GM13977 (cell line): ENCODE results near the gene UBE2N.

Source experiments
- DNase-seq: peaks from one replicate; pipeline ENCODE4 v3.0.0; 2012; ENCODE audit warnings: low spot score
- CTCF ChIP-seq: IDR thresholded peaks from 2 replicates; pipeline ENCODE4 v1.5.1; 2012; ENCODE audit warnings: mild to moderate bottlenecking, control low read depth; ENCODE audit not compliant: insufficient read depth; ENCODE audit errors: extremely low read depth, missing control alignments
- in situ Hi-C: fragments of 300-500 bp; cut with MboI; formaldehyde crosslinking; loops from one replicate; pipeline ENCODE4 v1.12.0; 2022; ENCODE audit warnings: low sequenced_read_pairs, low pct_unique_long_range_greater_than_20kb, mixed read lengths, inconsistent platforms; ENCODE audit not compliant: unreplicated experiment

Gene UBE2N

GRCh38 chr12:93468008-93468371, 26.2 kb upstream of the UBE2N start:
- DNase-seq = no peak
- in situ Hi-C loops = no loop called here
- TF ChIP-seq CTCF = no peak

- DNase-seq = peak; percentile 76
- peak; percentile 77 for TF ChIP-seq CTCF
- in situ Hi-C loops = no loop called here
These were observed 25.7 kb upstream of the UBE2N start, which contains the start of gene MRPL42 for GRCh38 chr12:93467351-93468007. TSS of gene MRPL42 (plus strand) at chr12:93467514. CDS start at chr12:93469286, 1,772 bp downstream.

GRCh38 chr12:93466625-93467350, 25.0 kb upstream of the UBE2N start:
- no peak for DNase-seq
- in situ Hi-C loops = no loop called here
- TF ChIP-seq CTCF = no peak

GRCh38 chr12:93465841-93466240, 24.1 kb upstream of the UBE2N start:
- no peak for DNase-seq
- TF ChIP-seq CTCF = no peak
- in situ Hi-C loops = no loop called here

- in situ Hi-C loops = no loop called here
- no peak for DNase-seq
- TF ChIP-seq CTCF = no peak
These were observed 19.8 kb upstream of the UBE2N start for GRCh38 chr12:93461503-93461902.

- in situ Hi-C loops = no loop called here
- no peak for TF ChIP-seq CTCF
- DNase-seq = no peak
These were observed 19.2 kb upstream of the UBE2N start for GRCh38 chr12:93460902-93461301.
